GM23338 (cell line): Measurements from ENCODE around the gene RUNX1. TPM values are rescaled to one million over a fixed set of nuclear protein-coding genes. Genes with fewer than 3 reads are reported as not detected.

Experiments used
- ATAC-seq: fragments of 200-7000 bp; cut with Tn5 transposase; 3 replicates; pipeline ENCODE4 v1.9.1; 2020
- DNase-seq: peaks from one replicate; pipeline ENCODE4 v3.0.0-alpha.2; 2015; ENCODE audit warnings: low spot score
- H2AFZ ChIP-seq: fragments of 200-600 bp; sonication (generic); 2 replicates; pipeline ENCODE4 v1.8.0; 2016; ENCODE audit warnings: antibody characterized with exemption, mild to moderate bottlenecking, moderate library complexity
- H3F3A ChIP-seq: fragments of 200-600 bp; sonication (generic); replicated peaks from 2 replicates; pipeline ENCODE4 v1.8.0; 2017; ENCODE audit warnings: antibody characterized with exemption, mixed run types, low read depth
- H3K27ac ChIP-seq: fragments of 200-600 bp; sonication (generic); 2 replicates; pipeline ENCODE4 v1.6.1; 2016; ENCODE audit warnings: low read depth
- H3K27me3 ChIP-seq: fragments of 200-600 bp; sonication (generic); 2 replicates; pipeline ENCODE4 v1.8.0; 2016; ENCODE audit warnings: mild to moderate bottlenecking, mixed run types, moderate library complexity; ENCODE audit not compliant: insufficient read depth
- H3K36me3 ChIP-seq: fragments of 200-600 bp; sonication (generic); 2 replicates; pipeline ENCODE4 v1.8.0; 2016; ENCODE audit warnings: mild to moderate bottlenecking; ENCODE audit not compliant: insufficient read depth
- H3K4me1 ChIP-seq: fragments of 200-600 bp; sonication (generic); 2 replicates; pipeline ENCODE4 v1.8.0; 2016; ENCODE audit warnings: mild to moderate bottlenecking, moderate library complexity; ENCODE audit not compliant: insufficient read depth
- H3K4me2 ChIP-seq: fragments of 200-600 bp; sonication (generic); 2 replicates; pipeline ENCODE4 v1.7.1; 2017; ENCODE audit warnings: mixed run types
- H3K4me3 ChIP-seq: fragments of 200-600 bp; sonication (generic); 2 replicates; pipeline ENCODE4 v1.6.1; 2016; ENCODE audit warnings: mixed run types
- H3K79me2 ChIP-seq: fragments of 200-600 bp; sonication (generic); replicated peaks from 2 replicates; pipeline ENCODE4 v1.8.0; 2017; ENCODE audit warnings: mild to moderate bottlenecking; ENCODE audit not compliant: insufficient read depth
- H3K9me2 ChIP-seq: fragments of 200-600 bp; sonication (generic); 2 replicates; pipeline ENCODE4 v1.8.0; 2017; ENCODE audit not compliant: insufficient read depth
- H4K20me1 ChIP-seq: fragments of 200-600 bp; sonication (generic); replicated peaks from 2 replicates; pipeline ENCODE4 v1.8.0; 2017; ENCODE audit warnings: mild to moderate bottlenecking; ENCODE audit not compliant: insufficient read depth
- H3K27ac Mint-ChIP-seq: 2 replicates; pipeline ENCODE4 v1.8.0; 2020; ENCODE audit warnings: inconsistent platforms, mild to moderate bottlenecking, moderate library complexity, mixed read lengths
- H3K27me3 Mint-ChIP-seq: 3 replicates; pipeline ENCODE4 v1.8.0; 2022; ENCODE audit warnings: low read depth, mild to moderate bottlenecking, moderate library complexity, mixed read lengths, inconsistent platforms; ENCODE audit not compliant: insufficient read depth, poor library complexity
- H3K36me3 Mint-ChIP-seq: 3 replicates; pipeline ENCODE4 v1.8.0; 2021; ENCODE audit warnings: low read depth, mild to moderate bottlenecking, inconsistent platforms, moderate library complexity, mixed read lengths
- H3K4me1 Mint-ChIP-seq: 3 replicates; pipeline ENCODE4 v1.8.0; 2020; ENCODE audit warnings: mild to moderate bottlenecking, inconsistent platforms, mixed read lengths
- H3K4me3 Mint-ChIP-seq: 3 replicates; pipeline ENCODE4 v1.8.0; 2021; ENCODE audit warnings: moderate library complexity, mild to moderate bottlenecking, inconsistent platforms, mixed read lengths
- H3K9me3 Mint-ChIP-seq: 3 replicates; pipeline ENCODE4 v1.8.0; 2020; ENCODE audit warnings: moderate library complexity, mild to moderate bottlenecking, inconsistent platforms, mixed read lengths
- EZH2phosphoT487 ChIP-seq: fragments of 200-600 bp; sonication (generic); IDR thresholded peaks from one replicate; pipeline ENCODE4 v1.8.1; 2018; ENCODE audit warnings: antibody characterized with exemption; ENCODE audit not compliant: unreplicated experiment
- JUNB ChIP-seq: IDR thresholded peaks from one replicate; pipeline ENCODE4 v1.6.1; 2016; ENCODE audit warnings: antibody characterized with exemption; ENCODE audit not compliant: unreplicated experiment
- NANOG ChIP-seq: IDR thresholded peaks from 2 replicates; pipeline ENCODE4 v1.6.1; 2016; ENCODE audit warnings: antibody characterized with exemption, borderline replicate concordance
- POLR2AphosphoS5 ChIP-seq: IDR thresholded peaks from 2 replicates; pipeline ENCODE4 v1.6.1; 2016; ENCODE audit warnings: antibody characterized with exemption, low read depth
- ZNF114 ChIP-seq: fragments of 250-450 bp; sonication (Bioruptor Pico); IDR thresholded peaks from 2 replicates; pipeline ENCODE4 v1.5.0; 2020; ENCODE audit warnings: mild to moderate bottlenecking, moderate library complexity
- ZNF331 ChIP-seq: fragments of 250-450 bp; sonication (Bioruptor Pico); IDR thresholded peaks from 2 replicates; pipeline ENCODE4 v1.5.0; 2020; ENCODE audit warnings: low read depth, mild to moderate bottlenecking, moderate library complexity
- polyA plus RNA-seq: library from polyadenylated mRNA; unstranded; fragments of >200 nt; fragmentation: Nextera tagmentation; extraction: Ambion mirVana; gene quantifications from 2 replicates; pipeline ENCODE4 v1.2.1, GENCODE V29; 2016
- total RNA-seq: library from RNA; depleted of rRNA; stranded (reverse); fragments of >200 nt; shearing (Covaris generic); gene quantifications from 2 replicates; pipeline ENCODE4 v1.2.3, GENCODE V29; 2014
- TF ChIP-seq, protein P1 (sequence below): fragments of 250-450 bp; sonication (Bioruptor Pico); IDR thresholded peaks from 2 replicates; pipeline ENCODE4 v1.5.0; 2020; ENCODE audit warnings: mild to moderate bottlenecking, moderate library complexity
- TF ChIP-seq, protein P2 (sequence below), 2 experiments: fragments of 200-600 bp in 1 of 2; sonication (generic) in 1 of 2; conservative IDR thresholded peaks; 2 replicates each; pipeline versions ENCODE4 v1.5.1 to v1.6.1; 2016 to 2017; ENCODE audit warnings: antibody characterized with exemption in 2 of 2, low read depth in 2 of 2, mild to moderate bottlenecking in 2 of 2, moderate library complexity in 1 of 2

Gene RUNX1
- total and polyA plus RNA-seq, 2 experiments from 2014 or later = 0.29 to 1.1 TPM

DNA sequence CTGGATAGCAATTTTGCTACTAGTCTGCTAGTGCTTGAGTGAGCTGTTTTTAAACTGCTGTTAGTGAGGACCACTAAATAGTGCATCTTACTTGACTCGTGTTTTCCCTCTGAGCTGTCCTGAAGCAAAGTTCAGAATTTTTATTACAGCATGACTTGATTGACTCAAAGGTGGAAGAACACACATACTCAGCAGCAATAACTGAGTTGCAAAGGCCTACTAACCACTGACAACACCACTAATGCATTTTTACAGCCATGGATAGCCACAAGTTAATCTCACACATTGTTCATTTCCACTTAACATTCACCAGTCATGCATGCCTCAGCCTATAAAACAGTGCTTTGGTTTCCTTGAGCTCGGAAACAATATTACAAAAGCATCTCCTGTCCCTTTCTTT, 148.7 kb downstream of the RUNX1 start (continued):
- TF ChIP-seq, protein P1, sequence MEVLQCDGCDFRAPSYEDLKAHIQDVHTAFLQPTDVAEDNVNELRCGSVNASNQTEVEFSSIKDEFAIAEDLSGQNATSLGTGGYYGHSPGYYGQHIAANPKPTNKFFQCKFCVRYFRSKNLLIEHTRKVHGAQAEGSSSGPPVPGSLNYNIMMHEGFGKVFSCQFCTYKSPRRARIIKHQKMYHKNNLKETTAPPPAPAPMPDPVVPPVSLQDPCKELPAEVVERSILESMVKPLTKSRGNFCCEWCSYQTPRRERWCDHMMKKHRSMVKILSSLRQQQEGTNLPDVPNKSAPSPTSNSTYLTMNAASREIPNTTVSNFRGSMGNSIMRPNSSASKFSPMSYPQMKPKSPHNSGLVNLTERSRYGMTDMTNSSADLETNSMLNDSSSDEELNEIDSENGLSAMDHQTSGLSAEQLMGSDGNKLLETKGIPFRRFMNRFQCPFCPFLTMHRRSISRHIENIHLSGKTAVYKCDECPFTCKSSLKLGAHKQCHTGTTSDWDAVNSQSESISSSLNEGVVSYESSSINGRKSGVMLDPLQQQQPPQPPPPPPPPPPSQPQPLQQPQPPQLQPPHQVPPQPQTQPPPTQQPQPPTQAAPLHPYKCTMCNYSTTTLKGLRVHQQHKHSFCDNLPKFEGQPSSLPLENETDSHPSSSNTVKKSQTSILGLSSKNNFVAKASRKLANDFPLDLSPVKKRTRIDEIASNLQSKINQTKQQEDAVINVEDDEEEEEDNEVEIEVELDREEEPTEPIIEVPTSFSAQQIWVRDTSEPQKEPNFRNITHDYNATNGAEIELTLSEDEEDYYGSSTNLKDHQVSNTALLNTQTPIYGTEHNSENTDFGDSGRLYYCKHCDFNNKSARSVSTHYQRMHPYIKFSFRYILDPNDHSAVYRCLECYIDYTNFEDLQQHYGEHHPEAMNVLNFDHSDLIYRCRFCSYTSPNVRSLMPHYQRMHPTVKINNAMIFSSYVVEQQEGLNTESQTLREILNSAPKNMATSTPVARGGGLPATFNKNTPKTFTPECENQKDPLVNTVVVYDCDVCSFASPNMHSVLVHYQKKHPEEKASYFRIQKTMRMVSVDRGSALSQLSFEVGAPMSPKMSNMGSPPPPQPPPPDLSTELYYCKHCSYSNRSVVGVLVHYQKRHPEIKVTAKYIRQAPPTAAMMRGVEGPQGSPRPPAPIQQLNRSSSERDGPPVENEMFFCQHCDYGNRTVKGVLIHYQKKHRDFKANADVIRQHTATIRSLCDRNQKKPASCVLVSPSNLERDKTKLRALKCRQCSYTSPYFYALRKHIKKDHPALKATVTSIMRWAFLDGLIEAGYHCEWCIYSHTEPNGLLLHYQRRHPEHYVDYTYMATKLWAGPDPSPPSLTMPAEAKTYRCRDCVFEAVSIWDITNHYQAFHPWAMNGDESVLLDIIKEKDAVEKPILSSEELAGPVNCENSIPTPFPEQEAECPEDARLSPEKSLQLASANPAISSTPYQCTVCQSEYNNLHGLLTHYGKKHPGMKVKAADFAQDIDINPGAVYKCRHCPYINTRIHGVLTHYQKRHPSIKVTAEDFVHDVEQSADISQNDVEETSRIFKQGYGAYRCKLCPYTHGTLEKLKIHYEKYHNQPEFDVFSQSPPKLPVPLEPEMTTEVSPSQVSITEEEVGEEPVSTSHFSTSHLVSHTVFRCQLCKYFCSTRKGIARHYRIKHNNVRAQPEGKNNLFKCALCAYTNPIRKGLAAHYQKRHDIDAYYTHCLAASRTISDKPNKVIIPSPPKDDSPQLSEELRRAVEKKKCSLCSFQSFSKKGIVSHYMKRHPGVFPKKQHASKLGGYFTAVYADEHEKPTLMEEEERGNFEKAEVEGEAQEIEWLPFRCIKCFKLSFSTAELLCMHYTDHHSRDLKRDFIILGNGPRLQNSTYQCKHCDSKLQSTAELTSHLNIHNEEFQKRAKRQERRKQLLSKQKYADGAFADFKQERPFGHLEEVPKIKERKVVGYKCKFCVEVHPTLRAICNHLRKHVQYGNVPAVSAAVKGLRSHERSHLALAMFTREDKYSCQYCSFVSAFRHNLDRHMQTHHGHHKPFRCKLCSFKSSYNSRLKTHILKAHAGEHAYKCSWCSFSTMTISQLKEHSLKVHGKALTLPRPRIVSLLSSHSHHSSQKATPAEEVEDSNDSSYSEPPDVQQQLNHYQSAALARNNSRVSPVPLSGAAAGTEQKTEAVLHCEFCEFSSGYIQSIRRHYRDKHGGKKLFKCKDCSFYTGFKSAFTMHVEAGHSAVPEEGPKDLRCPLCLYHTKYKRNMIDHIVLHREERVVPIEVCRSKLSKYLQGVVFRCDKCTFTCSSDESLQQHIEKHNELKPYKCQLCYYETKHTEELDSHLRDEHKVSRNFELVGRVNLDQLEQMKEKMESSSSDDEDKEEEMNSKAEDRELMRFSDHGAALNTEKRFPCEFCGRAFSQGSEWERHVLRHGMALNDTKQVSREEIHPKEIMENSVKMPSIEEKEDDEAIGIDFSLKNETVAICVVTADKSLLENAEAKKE (CRISPR knock-in tag) = no peak
- TF ChIP-seq JUNB (no peak), EZH2phosphoT487 (no peak), ZNF114 (no peak)
- TF ChIP-seq, protein P2, sequence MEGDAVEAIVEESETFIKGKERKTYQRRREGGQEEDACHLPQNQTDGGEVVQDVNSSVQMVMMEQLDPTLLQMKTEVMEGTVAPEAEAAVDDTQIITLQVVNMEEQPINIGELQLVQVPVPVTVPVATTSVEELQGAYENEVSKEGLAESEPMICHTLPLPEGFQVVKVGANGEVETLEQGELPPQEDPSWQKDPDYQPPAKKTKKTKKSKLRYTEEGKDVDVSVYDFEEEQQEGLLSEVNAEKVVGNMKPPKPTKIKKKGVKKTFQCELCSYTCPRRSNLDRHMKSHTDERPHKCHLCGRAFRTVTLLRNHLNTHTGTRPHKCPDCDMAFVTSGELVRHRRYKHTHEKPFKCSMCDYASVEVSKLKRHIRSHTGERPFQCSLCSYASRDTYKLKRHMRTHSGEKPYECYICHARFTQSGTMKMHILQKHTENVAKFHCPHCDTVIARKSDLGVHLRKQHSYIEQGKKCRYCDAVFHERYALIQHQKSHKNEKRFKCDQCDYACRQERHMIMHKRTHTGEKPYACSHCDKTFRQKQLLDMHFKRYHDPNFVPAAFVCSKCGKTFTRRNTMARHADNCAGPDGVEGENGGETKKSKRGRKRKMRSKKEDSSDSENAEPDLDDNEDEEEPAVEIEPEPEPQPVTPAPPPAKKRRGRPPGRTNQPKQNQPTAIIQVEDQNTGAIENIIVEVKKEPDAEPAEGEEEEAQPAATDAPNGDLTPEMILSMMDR (conservative IDR thresholded peaks at IDR 0.05; ENCODE audit: low read depth in 2 of 2) = no peak

DNA sequence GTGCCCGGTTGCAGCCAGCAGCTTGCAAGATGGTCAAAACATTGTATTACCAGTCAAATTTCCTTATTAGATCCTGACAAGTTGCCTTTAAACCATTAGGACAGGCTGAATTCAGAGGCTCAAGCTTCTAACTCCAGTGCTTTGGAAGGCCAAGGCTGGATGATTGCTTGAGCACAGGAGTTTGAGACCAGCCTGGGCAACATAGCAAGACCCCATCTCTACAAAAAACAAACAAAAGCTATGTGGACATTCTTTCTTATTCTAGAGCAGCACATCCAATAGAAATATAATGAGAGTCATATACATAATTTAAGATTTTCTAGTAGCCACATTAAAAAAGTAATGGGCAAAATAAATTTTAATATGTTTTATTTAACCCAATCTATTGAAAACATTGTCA, 149.3 kb downstream of the RUNX1 start:
- Histone ChIP-seq H3F3A (no peaks in the 10 kb centered on the region), H3K4me1 (no peaks in the 10 kb centered on the region), H4K20me1 (no peaks in the 10 kb centered on the region), H3K36me3 (0 out of 2 replicates have a peak, but pooled peaks cover 4% of the 10 kb centered on the region), H2AFZ (no peak overlapping the region), H3K27me3 (no peaks in the 10 kb centered on the region), H3K27ac (no peak overlapping the region), H3K9me2 (no peaks in the 10 kb centered on the region), H3K4me2 (no peak overlapping the region), H3K79me2 (no peaks in the 10 kb centered on the region), H3K4me3 (no peak overlapping the region)
- Mint-ChIP-seq H3K4me1 (peaks cover under 1% of the 10 kb centered on the region; the same call in 1 of the 3 replicates), H3K27me3 (no peaks in the 10 kb centered on the region), H3K4me3 (no peak overlapping the region), H3K9me3 (peaks cover 12% of the 10 kb centered on the region), H3K36me3 (no peaks in the 10 kb centered on the region; the same call in 2 of the 3 replicates), H3K27ac (no peak overlapping the region)
- ATAC-seq (no peak), DNase-seq (no peak)
- TF ChIP-seq NANOG (no peak), EZH2phosphoT487 (no peak), POLR2AphosphoS5 (no peak), ZNF331 (CRISPR knock-in tag) (no peak)
- TF ChIP-seq, protein P1 (CRISPR knock-in tag) = no peak
